ENCODE measurements around the gene NOLC1.

Gene NOLC1

GRCh38 chr10:102122450-102122849, 29.7 kb upstream of the NOLC1 start:
- no peak for DNase-seq

- DNase-seq = no peak
Measured at GRCh38 chr10:102123223-102123622, 29.0 kb upstream of the NOLC1 start.

GRCh38 chr10:102131286-102132170, 20.7 kb upstream of the NOLC1 start:
- DNase-seq = no peak

- DNase-seq = no peak
Measured at GRCh38 chr10:102132193-102132562, 20.0 kb upstream of the NOLC1 start.

- peak; percentile 97 for DNase-seq
Measured at GRCh38 chr10:102132563-102133372, 19.4 kb upstream of the NOLC1 start, which contains the start of gene PPRC1. TSS of gene PPRC1 (plus strand) at chr10:102133040. CDS start at chr10:102133069, 29 bp downstream.

- DNase-seq = peak; percentile 52
Measured at GRCh38 chr10:102133373-102134195, 18.6 kb upstream of the NOLC1 start.

GRCh38 chr10:102134416-102134815, 17.8 kb upstream of the NOLC1 start:
- no peak for DNase-seq

GRCh38 chr10:102135956-102136526, 16.1 kb upstream of the NOLC1 start:
- no peak for DNase-seq

GRCh38 chr10:102139281-102140110, 12.7 kb upstream of the NOLC1 start:
- no peak for DNase-seq

GRCh38 chr10:102140218-102140617, 12.0 kb upstream of the NOLC1 start:
- DNase-seq = no peak

GRCh38 chr10:102140913-102141540, 11.2 kb upstream of the NOLC1 start:
- no peak for DNase-seq

GRCh38 chr10:102141583-102142107, 10.5 kb upstream of the NOLC1 start:
- no peak for DNase-seq

GRCh38 chr10:102146971-102147428, 5.2 kb upstream of the NOLC1 start:
- no peak for DNase-seq

- no peak for DNase-seq
Measured at GRCh38 chr10:102147561-102147960, 4.6 kb upstream of the NOLC1 start.

GRCh38 chr10:102148275-102148674, 3.9 kb upstream of the NOLC1 start:
- no peak for DNase-seq

GRCh38 chr10:102150970-102151773, 1.0 kb upstream of the NOLC1 start:
- DNase-seq = no peak

- DNase-seq = no peak
Measured at GRCh38 chr10:102152545-102152890, 329 bp downstream of the NOLC1 start.

GRCh38 chr10:102153093-102153620, 968 bp downstream of the NOLC1 start:
- no peak for DNase-seq

- no peak for DNase-seq
Measured at GRCh38 chr10:102154466-102155116, 2.4 kb downstream of the NOLC1 start.
